ENCODE measurements around the gene QRFP. TPM values are rescaled to one million over a fixed set of nuclear protein-coding genes. Genes with fewer than 3 reads are reported as not detected.

Gene QRFP
- total RNA-seq, 1 donor from 2014 or later = not detected

DNA sequence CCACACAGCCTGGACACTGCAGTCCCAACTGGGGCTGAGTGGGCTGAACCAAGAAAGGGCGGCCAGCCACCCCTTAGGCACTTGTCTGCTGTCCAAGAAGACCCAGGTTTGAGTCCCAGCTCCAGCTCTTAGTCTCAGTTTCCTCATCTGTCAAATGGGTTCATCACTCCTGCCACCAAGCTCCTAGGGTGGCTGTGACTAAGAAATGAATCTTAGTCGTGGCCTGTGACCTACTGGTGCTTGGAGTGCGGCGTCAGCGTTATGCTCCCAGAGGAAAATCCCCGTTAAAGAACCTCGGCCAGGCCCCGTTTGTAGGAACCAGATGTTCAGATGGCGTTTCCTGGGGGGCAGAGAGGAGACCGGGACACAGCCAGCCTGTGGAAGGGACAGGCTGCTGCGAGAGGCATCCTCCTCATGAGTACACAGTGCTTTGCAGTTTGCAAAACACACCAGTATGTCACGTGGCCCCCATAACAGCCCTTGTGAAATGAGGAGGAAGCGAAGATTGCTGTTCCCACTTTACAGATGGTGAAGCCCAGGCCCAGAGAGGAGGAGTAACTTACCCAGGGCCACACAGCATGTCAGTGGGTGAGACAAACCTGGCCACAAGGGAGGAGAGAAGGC is 39.1 kb upstream of the QRFP start:
- intact Hi-C loops (cut with DNase I) = no loop called here
- peaks cover 5 to 23% of the 10 kb centered on the region in 2 donors for H3K4me1 ChIP-seq
- H3K9me3 ChIP-seq = no peaks in the 10 kb centered on the region
- TF ChIP-seq, protein P1, sequence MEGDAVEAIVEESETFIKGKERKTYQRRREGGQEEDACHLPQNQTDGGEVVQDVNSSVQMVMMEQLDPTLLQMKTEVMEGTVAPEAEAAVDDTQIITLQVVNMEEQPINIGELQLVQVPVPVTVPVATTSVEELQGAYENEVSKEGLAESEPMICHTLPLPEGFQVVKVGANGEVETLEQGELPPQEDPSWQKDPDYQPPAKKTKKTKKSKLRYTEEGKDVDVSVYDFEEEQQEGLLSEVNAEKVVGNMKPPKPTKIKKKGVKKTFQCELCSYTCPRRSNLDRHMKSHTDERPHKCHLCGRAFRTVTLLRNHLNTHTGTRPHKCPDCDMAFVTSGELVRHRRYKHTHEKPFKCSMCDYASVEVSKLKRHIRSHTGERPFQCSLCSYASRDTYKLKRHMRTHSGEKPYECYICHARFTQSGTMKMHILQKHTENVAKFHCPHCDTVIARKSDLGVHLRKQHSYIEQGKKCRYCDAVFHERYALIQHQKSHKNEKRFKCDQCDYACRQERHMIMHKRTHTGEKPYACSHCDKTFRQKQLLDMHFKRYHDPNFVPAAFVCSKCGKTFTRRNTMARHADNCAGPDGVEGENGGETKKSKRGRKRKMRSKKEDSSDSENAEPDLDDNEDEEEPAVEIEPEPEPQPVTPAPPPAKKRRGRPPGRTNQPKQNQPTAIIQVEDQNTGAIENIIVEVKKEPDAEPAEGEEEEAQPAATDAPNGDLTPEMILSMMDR (IDR thresholded peaks at IDR 0.05) = no peak
- H3K27me3 ChIP-seq = peaks cover 36% of the 10 kb centered on the region
- H3K36me3 ChIP-seq = no peaks in the 10 kb centered on the region
- no peak overlapping the region for H3K4me3 ChIP-seq
- H3K27ac ChIP-seq = no peak overlapping the region
- DNase-seq (ENCODE audit: low spot score in 2 of 2) = no peak

DNA sequence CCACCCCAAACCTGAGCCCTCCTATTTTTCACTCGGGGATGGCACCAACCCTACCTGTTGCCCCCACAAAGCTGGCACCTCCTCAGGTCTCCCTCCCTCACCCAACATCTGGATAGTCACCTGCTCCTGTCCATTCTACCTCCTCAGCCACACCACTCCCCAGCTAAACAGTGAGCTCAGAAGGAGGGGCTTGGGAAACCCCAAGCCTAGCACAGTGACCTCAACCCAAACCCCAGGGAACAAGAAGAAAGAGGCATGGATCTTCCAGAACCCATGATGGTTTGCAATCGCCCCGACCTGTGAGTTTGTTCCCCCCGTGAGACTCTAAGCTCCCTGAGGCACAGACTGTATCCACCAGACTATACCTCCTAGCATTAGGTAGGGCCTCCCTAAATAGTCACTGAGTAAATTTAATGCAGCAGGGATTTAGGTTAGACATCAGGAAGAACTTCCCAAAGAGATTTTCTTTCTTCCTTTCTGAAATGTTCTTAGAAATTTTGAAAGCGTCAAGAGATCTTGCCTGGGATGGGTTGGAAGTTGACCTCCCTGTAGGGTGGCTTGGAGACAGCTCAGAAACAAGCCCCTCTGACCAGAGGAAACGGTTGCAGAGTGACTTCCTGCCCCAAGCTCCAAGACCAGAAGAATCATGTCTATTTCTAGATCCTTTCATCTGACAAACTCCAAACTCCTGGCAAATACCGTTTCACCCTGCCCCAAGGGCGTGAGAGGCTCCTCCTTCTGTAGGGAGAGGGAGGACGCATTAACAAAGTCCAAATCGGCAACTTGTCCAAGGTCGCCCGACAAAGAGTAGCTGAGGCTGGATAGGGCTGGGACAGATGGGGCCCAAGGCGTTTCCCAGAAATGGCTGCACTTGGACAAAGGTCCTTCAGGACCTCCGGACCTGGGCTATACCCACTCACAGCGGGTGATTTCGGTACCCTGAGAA is 38.4 kb upstream of the QRFP start:
- TF ChIP-seq, protein P1 (IDR thresholded peaks at IDR 0.05) = no peak
- Histone ChIP-seq H3K4me1 (peaks cover 5 to 17% of the 10 kb centered on the region in 2 donors), H3K27ac (no peak overlapping the region)

DNA sequence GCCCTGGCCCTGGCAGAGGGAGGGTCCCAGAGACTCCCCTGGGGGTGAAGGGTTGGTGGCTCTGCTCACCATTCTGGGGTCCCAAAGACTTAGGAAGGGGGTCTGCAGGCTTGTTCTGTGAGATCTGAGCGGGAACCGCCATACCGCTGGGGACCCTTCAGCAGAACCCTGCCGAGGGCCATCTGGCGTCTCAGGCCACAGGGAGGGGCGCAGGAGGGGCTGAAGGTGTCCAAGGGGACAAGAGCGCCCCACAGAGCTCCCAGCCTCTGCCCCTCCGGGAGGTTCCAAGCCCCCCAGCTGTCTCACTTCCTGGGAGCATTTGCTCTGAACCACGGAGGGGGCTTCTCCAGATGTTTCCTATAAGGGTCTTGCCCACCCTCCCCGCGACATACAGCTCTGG is 37.6 kb upstream of the QRFP start:
- no peak overlapping the region for H3K4me3 ChIP-seq
- H3K36me3 ChIP-seq = no peaks in the 10 kb centered on the region
- H3K27me3 ChIP-seq = peaks cover 21% of the 10 kb centered on the region
- H3K9me3 ChIP-seq = no peaks in the 10 kb centered on the region
- H3K4me1 ChIP-seq = peaks cover 2 to 9% of the 10 kb centered on the region in 2 donors
- DNase-seq (ENCODE audit: low spot score in 2 of 2) = no peak
- TF ChIP-seq, protein P1 (IDR thresholded peaks at IDR 0.05) = no peak
- H3K27ac ChIP-seq = no peak overlapping the region
- intact Hi-C loops (cut with DNase I) = no loop called here

More for the DNA sequence above, 38.4 kb upstream of the QRFP start:
- Histone ChIP-seq H3K36me3 (no peaks in the 10 kb centered on the region), H3K27me3 (peaks cover 28% of the 10 kb centered on the region), H3K9me3 (no peaks in the 10 kb centered on the region), H3K4me3 (no peak overlapping the region)
- intact Hi-C loops (cut with DNase I) = no loop called here
- DNase-seq (ENCODE audit: low spot score in 2 of 2) = no peak

DNA sequence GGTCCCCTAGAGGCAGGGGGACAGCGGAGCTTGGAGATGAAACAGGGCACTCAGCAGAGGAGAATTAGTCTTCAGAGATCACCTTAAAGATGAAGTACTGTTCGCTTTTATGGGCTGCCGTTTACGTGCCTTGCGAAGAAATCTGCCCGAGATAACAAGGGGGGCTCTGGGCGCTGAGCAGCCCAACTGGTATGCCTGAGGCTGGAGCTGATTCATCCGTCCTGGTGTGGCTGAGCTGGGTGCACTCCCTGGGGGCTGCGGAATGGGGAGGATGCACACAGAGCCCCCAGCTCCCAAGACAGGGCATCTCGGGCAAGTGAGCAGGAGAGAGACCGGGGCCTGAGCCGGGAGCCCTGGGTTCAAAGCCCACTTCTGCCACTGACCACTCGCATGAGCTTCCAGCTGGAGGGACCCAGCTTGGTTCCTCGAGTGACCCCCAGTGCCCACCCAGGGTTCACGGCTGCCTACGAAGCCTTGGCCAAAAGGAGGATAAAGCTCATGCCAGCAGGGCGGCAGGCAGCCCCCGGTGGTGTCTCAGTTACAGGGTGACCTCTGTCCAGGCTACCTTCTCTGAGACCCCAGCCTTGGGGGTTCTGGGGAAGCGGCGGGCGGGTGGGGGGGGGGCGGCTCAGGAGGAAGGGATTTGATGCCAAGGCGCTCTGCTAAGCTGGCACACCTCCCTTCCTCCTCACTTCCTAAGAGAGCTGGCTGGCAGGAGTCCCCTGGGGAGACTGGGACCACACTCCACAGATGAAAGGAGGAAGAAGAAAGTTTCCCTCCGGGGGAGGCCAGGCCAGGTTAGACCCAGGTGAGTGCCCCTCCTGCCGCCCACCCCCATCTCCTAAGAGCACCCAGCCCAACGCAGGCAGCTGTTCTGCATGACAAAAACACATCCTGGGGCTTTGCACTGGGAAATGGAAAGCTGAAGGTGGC is 36.8 kb upstream of the QRFP start:
- no peak for DNase-seq (ENCODE audit: low spot score in 2 of 2)
- Histone ChIP-seq H3K36me3 (no peaks in the 10 kb centered on the region), H3K9me3 (no peaks in the 10 kb centered on the region), H3K4me3 (no peak overlapping the region), H3K4me1 (peaks cover 0 to 3% of the 10 kb centered on the region in 2 donors), H3K27me3 (peaks cover 16% of the 10 kb centered on the region), H3K27ac (no peak overlapping the region)
- TF ChIP-seq, protein P1 (IDR thresholded peaks at IDR 0.05) = no peak
- intact Hi-C loops (cut with DNase I) = no loop called here

Measured in ascending aorta (tissue), 2 donors.